Astrocyte of the cerebellum (primary cell): ENCODE results near the gene AMDHD2.

Experiments
- DNase-seq: peaks from one replicate; pipeline ENCODE4 v3.0.0-alpha.2; 2011; ENCODE audit warnings: low read depth
- H3K4me3 ChIP-seq: 2 replicates; pipeline ENCODE4 v1.5.1; 2011; ENCODE audit warnings: mild to moderate bottlenecking, low read depth, low read length, moderate library complexity
- CTCF ChIP-seq: IDR thresholded peaks from 2 replicates; pipeline ENCODE4 v1.5.1; 2012; ENCODE audit warnings: low read length, low read depth, moderate library complexity, mild to moderate bottlenecking; ENCODE audit errors: missing control alignments
- in situ Hi-C: cut with HindIII; loops from 2 replicates; pipeline ENCODE4 v1.10.0; 2017; ENCODE audit warnings: low sequenced_read_pairs

Gene AMDHD2

GRCh38 chr16:2494616-2495015, 25.6 kb upstream of the AMDHD2 start:
- no peak for DNase-seq
- TF ChIP-seq CTCF: no peak
- no peak overlapping the region for H3K4me3 ChIP-seq
- in situ Hi-C loops: no loop called here

GRCh38 chr16:2495041-2495440, 25.1 kb upstream of the AMDHD2 start:
- no peak overlapping the region for H3K4me3 ChIP-seq
- no peak for TF ChIP-seq CTCF
- no peak for DNase-seq
- in situ Hi-C loops: no loop called here

GRCh38 chr16:2496223-2497115, 23.7 kb upstream of the AMDHD2 start:
- in situ Hi-C loops: no loop called here
- DNase-seq: no peak
- no peak overlapping the region for H3K4me3 ChIP-seq
- no peak for TF ChIP-seq CTCF

GRCh38 chr16:2497116-2497630, 23.0 kb upstream of the AMDHD2 start:
- no peak for DNase-seq
- in situ Hi-C loops: no loop called here
- no peak for TF ChIP-seq CTCF
- H3K4me3 ChIP-seq: no peak overlapping the region

GRCh38 chr16:2497695-2498484, 22.3 kb upstream of the AMDHD2 start:
- TF ChIP-seq CTCF: no peak
- H3K4me3 ChIP-seq: no peak overlapping the region
- no peak for DNase-seq
- in situ Hi-C loops: no loop called here

- no peak overlapping the region for H3K4me3 ChIP-seq
- DNase-seq: no peak
- TF ChIP-seq CTCF: no peak
- in situ Hi-C loops: no loop called here
These were observed 21.5 kb upstream of the AMDHD2 start for GRCh38 chr16:2498531-2499253.
